GM12874 (cell line): Measurements from ENCODE around the gene SRSF3.

Experiments
- CTCF ChIP-seq: IDR thresholded peaks from 2 replicates; pipeline ENCODE4 v1.5.1; 2011; ENCODE audit warnings: low read depth, mild to moderate bottlenecking, control low read depth, low read length, moderate library complexity; ENCODE audit not compliant: insufficient read depth

The SRSF3 gene

GRCh38 chr6:36596356-36596755, 2.2 kb downstream of the SRSF3 start:
- TF ChIP-seq CTCF = no peak

- no peak for TF ChIP-seq CTCF
These were observed 3.6 kb downstream of the SRSF3 start for GRCh38 chr6:36597775-36598174.

DNA sequence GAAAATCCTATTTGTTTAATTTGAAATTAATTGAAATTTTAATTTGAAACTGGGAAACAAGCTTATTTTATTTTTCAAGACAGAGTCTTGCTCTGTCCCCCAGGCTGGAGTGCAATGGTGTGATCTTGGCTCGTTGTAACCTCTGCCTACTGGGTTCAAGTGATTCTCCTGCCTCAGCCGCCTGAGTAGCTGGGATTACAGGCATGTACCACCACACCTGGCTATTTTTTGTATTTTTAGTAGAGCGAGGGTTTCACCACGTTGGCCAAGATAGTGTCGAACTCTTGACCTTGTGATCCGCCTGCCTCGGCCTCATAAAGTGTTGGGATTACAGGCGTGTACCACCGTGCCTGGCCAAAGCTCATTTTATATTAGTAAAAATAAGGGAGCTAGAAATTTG, 4.2 kb downstream of the SRSF3 start:
- no peak for TF ChIP-seq CTCF

DNA sequence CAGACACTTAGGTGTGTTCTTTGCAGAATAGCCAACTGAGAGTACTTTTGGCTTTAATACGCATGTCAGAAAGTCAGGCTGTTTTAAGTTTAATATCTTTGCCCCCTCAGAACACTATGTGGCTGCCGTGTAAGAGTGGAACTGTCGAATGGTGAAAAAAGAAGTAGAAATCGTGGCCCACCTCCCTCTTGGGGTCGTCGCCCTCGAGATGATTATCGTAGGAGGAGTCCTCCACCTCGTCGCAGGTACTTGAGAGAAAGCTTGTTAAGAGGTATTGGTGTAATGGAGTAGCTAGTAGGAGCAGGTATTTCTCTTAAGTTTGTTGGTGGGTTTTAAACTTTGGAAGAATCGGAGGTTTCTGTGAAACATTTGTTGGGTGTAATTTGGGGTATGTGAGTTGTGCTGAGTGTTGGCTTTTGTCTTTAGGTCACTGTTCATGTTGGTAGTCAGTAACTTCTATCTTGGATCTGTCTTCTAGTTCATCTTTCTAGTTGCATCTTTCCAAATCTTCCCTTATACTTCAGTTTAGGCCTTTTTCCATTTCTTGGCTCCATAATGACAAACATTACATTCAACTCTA, 4.7 kb downstream of the SRSF3 start:
- no peak for TF ChIP-seq CTCF

DNA sequence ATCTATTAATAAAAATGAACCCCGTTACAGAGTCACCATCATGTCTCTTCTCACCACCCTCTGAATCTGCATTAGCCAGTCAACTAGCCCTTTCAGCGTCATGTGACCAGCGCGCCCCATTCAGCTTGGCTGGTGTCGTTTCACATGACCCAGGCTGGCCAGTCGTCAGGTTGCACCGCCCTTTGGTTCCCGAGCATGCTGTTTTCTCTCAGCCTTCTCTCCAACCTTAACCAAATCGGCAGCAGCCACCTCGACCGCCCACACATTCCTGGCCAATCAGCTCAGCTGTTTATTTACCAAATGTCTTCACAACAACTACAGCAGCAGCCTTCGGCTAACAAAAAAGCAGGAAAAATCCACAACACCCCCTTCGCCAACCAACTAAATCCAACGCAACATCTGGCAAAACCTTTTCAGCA, 5.6 kb downstream of the SRSF3 start:
- no peak for TF ChIP-seq CTCF

GRCh38 chr6:36600564-36601146, 6.5 kb downstream of the SRSF3 start:
- TF ChIP-seq CTCF = no peak

GRCh38 chr6:36603222-36604089, 9.3 kb downstream of the SRSF3 start:
- no peak for TF ChIP-seq CTCF
